Psoas muscle (tissue), 8 donors: ENCODE data around the gene GSX2. TPM values are rescaled to one million over a fixed set of nuclear protein-coding genes. Genes with fewer than 3 reads are reported as not detected.

Source experiments
- ATAC-seq, 4 donors: fragments of 200-7000 bp; cut with Tn5 transposase; one replicate each; pipeline ENCODE4 v1.9.1; 2020; ENCODE audit warnings: moderate library complexity in 3 of 4, mild to moderate bottlenecking in 2 of 4
- DNase-seq, 2 donors: peaks; one replicate each; pipeline ENCODE4 v3.0.0-alpha.2; 2020
- H3K27ac ChIP-seq: fragments of 200-600 bp; one replicate; pipeline ENCODE4 v1.8.0; 2022
- H3K27me3 ChIP-seq, 3 donors: fragments of 200-600 bp in 1 of 3; one replicate each; pipeline versions ENCODE4 v1.6.1 to v1.8.0; 2013 to 2022; ENCODE audit warnings: low read length in 2 of 3, mild to moderate bottlenecking in 2 of 3, moderate library complexity in 1 of 3; ENCODE audit not compliant: insufficient read depth in 3 of 3
- H3K36me3 ChIP-seq, 2 donors: fragments of 200-600 bp in 1 of 2; one replicate each; pipeline versions ENCODE4 v1.6.1 to v1.8.0; 2013 to 2022; ENCODE audit warnings: low read depth in 1 of 2, mild to moderate bottlenecking in 1 of 2, moderate library complexity in 1 of 2; ENCODE audit not compliant: insufficient read depth in 1 of 2
- H3K4me1 ChIP-seq: fragments of 200-600 bp; one replicate; pipeline ENCODE4 v1.8.0; 2022
- H3K4me3 ChIP-seq: fragments of 200-600 bp; one replicate; pipeline ENCODE4 v1.8.0; 2022; ENCODE audit warnings: mild to moderate bottlenecking
- H3K9me3 ChIP-seq: fragments of 200-600 bp; one replicate; pipeline ENCODE4 v1.8.0; 2022
- whole genome bisulfite sequencing, 3 donors: extraction: QIAGEN DNeasy Blood & Tissue Kit; methylation state at CpG; one replicate each; pipeline versions ENCODE4 v1.1.6 to v1.1.7; 2013; 5-methylcytosine and 5-hydroxymethylcytosine counted together
- intact Hi-C, 2 donors: fragments of 100-400 bp; cut with DNase I; formaldehyde crosslinking; loops; one replicate each; pipeline versions ENCODE4 v1.11.0 to v1.14.2; 2022
- polyA plus RNA-seq, 3 donors: library from polyadenylated mRNA; stranded (reverse); fragments of 200-250 nt; gene quantifications; one replicate each; pipeline ENCODE4 v1.2.3, GENCODE V29; 2013
- total RNA-seq, 4 donors: library from RNA; stranded (reverse); fragmentation: NEBNext Ultra II Directional in 2 of 4; extraction: Animal tissue kit (Norgen Biotek cat#: 25700) in 2 of 4; gene quantifications; one replicate each; pipeline versions ENCODE4 v1.2.1 to v1.2.4, GENCODE V29; 2021 to 2023
- TF ChIP-seq, protein P1 (sequence below): fragments of 200-600 bp; IDR thresholded peaks from one replicate; pipeline ENCODE4 v1.8.0; 2022; ENCODE audit warnings: antibody characterized with exemption
- donor health status: healthy with polysubstance abuse.
- donor health status: DM: no; HTN: no; CAD: no; lungs with moderate emphysema.
- donor health status: Bipolar disorder and iron deficiency.
- donor health status: healthy.
- donor health status: DM: yes; HTN: yes; CAD: no.
- donor health status: DM: no; HTN: no; CAD: no.
- donor health status: DM: no; HTN: no; CAD: no.
- donor health status: DM: yes; HTN: yes; CAD: no.

Gene GSX2
- total and polyA plus RNA-seq, 7 donors = not detected

DNA sequence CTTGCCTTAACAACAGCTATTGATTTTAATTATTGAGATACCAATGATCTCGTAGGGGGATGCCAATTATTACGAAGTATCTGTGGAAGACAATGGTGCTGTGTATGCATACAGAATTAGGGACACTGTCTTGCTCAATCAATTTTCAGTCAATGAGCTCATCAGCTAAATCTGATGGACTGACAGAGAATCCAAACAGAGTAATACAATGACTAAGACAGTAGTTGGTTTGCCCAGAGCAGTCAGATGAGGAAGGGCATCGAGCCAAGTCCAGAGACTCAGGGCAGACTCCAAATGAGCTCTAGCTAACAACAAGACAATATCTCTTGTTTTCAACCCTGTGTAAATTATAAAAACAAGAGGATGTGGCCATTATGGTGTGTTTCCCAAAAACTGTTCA lies 14.7 kb upstream of the GSX2 start:
- no peaks in the 10 kb centered on the region for H3K36me3 ChIP-seq
- peak; percentile 64 to 82 for DNase-seq
- no peaks in the 10 kb centered on the region for H3K9me3 ChIP-seq
- peaks cover 3% of the 10 kb centered on the region for H3K4me1 ChIP-seq
- TF ChIP-seq, protein P1, sequence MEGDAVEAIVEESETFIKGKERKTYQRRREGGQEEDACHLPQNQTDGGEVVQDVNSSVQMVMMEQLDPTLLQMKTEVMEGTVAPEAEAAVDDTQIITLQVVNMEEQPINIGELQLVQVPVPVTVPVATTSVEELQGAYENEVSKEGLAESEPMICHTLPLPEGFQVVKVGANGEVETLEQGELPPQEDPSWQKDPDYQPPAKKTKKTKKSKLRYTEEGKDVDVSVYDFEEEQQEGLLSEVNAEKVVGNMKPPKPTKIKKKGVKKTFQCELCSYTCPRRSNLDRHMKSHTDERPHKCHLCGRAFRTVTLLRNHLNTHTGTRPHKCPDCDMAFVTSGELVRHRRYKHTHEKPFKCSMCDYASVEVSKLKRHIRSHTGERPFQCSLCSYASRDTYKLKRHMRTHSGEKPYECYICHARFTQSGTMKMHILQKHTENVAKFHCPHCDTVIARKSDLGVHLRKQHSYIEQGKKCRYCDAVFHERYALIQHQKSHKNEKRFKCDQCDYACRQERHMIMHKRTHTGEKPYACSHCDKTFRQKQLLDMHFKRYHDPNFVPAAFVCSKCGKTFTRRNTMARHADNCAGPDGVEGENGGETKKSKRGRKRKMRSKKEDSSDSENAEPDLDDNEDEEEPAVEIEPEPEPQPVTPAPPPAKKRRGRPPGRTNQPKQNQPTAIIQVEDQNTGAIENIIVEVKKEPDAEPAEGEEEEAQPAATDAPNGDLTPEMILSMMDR = no peak
- peaks cover 0 to 7% (median 0%) of the 10 kb centered on the region in 3 donors for H3K27me3 ChIP-seq
- ATAC-seq = peak; percentile 91 to 97 (median 96)
- H3K4me3 ChIP-seq = no peak overlapping the region
- intact Hi-C loops = no loop called here
- WGBS, 3 donors = 46 to 61% (median 54%) methylated on average over 3 of the region's 3 CpGs
- H3K27ac ChIP-seq = peak overlapping the region; percentile 64

DNA sequence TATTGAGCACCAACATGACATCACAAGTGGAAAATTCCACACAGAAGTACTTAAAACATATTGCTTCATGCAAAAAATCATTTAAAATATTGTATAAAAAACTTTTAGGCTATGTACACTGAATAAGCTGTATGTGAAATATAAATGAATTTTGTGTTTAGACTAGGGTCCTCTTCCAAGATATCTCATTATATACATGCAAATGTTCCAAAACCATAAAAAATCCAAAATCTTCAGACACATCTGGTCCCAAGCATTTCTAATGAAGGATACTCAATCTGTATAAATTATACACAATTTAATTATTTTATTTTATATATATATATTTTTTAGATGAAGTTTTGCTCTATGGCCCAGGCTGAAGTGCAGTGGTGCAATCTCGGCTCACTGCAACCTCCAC lies 10.1 kb upstream of the GSX2 start:
- WGBS, 3 donors = 96 to 100% (median 100%) methylated on average over 1 of the region's 1 CpG
- intact Hi-C loops = no loop called here

DNA sequence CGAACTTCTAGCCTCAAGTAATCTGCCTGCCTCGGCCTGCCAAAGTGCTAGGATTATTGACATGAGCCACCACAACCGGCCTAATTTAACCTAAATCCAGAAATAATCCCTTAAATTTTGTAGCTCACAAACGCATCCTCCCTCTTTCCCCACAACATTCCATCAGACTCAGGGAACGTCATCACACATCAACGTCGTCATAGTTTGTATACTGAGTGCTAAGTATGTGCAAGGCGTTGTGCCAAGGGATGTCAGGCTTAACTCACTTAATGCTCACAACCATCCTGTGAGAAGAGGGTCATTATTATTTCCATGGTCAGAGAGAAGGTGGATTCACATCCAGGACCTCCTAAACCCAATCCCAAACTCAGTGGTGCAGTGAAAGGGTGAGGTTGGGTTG lies 9.6 kb upstream of the GSX2 start:
- Histone ChIP-seq H3K27me3 (peaks cover 0 to 48% (median 6%) of the 10 kb centered on the region in 3 donors), H3K4me3 (no peak overlapping the region), H3K36me3 (no peaks in the 10 kb centered on the region), H3K4me1 (peaks cover 5% of the 10 kb centered on the region), H3K27ac (no peak overlapping the region), H3K9me3 (no peaks in the 10 kb centered on the region)
- 74 to 84% (median 75%) methylated on average over 8 of the region's 8 CpGs for WGBS, 3 donors
- TF ChIP-seq, protein P1 = no peak
- intact Hi-C loops = no loop called here
- ATAC-seq (no peak), DNase-seq (no peak)

More for the DNA sequence above, 10.1 kb upstream of the GSX2 start:
- Histone ChIP-seq H3K4me1 (peaks cover 5% of the 10 kb centered on the region), H3K27me3 (peaks cover 0 to 43% (median 2%) of the 10 kb centered on the region in 3 donors), H3K36me3 (no peaks in the 10 kb centered on the region), H3K9me3 (no peaks in the 10 kb centered on the region), H3K4me3 (no peak overlapping the region), H3K27ac (no peak overlapping the region)
- ATAC-seq (no peak), DNase-seq (no peak)
- TF ChIP-seq, protein P1 = no peak

DNA sequence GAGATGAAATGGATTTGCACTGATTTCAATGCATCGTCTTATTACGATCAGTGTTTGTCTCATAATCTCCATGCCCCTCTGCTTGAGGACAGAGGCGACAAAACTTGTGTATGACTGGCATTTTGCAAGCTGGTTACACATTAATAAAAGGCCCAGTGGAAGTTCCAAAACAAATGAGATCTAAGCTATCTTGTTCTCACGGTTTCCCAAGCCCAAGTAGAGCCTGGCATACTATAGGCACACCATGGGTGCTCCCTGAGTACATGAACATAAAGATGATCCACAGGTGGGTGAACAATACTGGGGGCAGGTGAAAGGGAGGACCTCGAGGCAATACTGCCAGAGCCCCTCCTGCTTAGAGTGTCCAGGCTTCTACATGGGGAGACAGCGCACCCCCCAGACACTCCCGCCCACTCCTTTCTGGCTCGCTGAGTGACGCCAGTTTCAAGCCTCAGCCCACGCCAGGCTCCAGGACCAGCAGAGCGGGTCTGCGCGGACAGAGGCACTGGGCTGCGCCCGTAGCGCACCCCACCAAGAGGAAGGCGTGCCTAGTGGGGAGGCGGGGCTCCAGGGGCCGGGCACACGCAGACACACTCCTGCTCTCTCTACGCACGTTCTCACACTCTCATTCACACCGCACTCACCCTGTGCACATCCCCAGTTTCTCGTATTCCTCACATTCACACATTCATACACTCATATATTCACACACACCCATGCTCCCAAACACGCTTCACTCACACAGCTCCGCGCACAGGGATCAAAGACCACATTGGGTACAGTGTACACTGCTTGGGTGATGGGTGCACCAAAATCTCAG lies 8.9 kb upstream of the GSX2 start:
- Histone ChIP-seq H3K27me3 (peaks cover 0 to 53% (median 8%) of the 10 kb centered on the region in 3 donors), H3K27ac (peak overlapping the region; percentile 43), H3K36me3 (no peaks in the 10 kb centered on the region), H3K9me3 (no peaks in the 10 kb centered on the region), H3K4me1 (peaks cover 5% of the 10 kb centered on the region), H3K4me3 (peak overlapping the region; percentile 72)
- TF ChIP-seq, protein P1 = no peak
- DNase-seq (peak; percentile 42 to 50), ATAC-seq (peak; percentile 76 to 84 (median 82))
- intact Hi-C loops = no loop called here
- WGBS, 3 donors = 14 to 18% (median 14%) methylated on average over 26 to 27 of the region's 27 CpGs
